Esophagus squamous epithelium (tissue), 5 donors: ENCODE data around the gene TMTC1. TPM values are rescaled to one million over a fixed set of nuclear protein-coding genes. Genes with fewer than 3 reads are reported as not detected.

ENCODE experiments used
- DNase-seq: peaks from one replicate; lab custom pipeline; 2025; lab: John Stamatoyannopoulos, UW
- H3K27ac ChIP-seq, 4 donors: fragments of 200-600 bp; sonication (generic); one replicate each; pipeline ENCODE4 v1.5.1; 2016 to 2019; ENCODE audit warnings: mild to moderate bottlenecking in 1 of 4
- H3K27me3 ChIP-seq, 4 donors: fragments of 200-600 bp; sonication (generic); 1 replicate in 3 of 4; 2 replicates in 1 of 4; pipeline versions ENCODE4 v1.5.1 to v1.6.0; 2017 to 2021; ENCODE audit warnings: antibody characterized with exemption in 1 of 4
- H3K36me3 ChIP-seq, 3 donors: fragments of 200-600 bp; sonication (generic); one replicate each; pipeline ENCODE4 v1.5.1; 2016 to 2019
- H3K4me1 ChIP-seq, 3 donors: fragments of 200-600 bp; sonication (generic); one replicate each; pipeline ENCODE4 v1.5.1; 2017 to 2019
- H3K4me3 ChIP-seq, 4 donors: fragments of 200-600 bp; sonication (generic); 1 replicate in 3 of 4; 2 replicates in 1 of 4; pipeline ENCODE4 v1.5.1; 2016 to 2019; ENCODE audit warnings: mild to moderate bottlenecking in 2 of 4, moderate library complexity in 1 of 4
- H3K9me3 ChIP-seq, 3 donors: fragments of 200-600 bp; sonication (generic); one replicate each; pipeline ENCODE4 v1.5.1; 2016 to 2019
- CTCF ChIP-seq, 6 experiments: fragments of 450-650 bp in 4 of 6; fragments of 200-600 bp in 2 of 6; sonication (generic) in 2 of 6; IDR thresholded peaks; one replicate each; pipeline ENCODE4 v1.5.1; 2016 to 2019; ENCODE audit warnings: antibody characterized with exemption in 6 of 6, mild to moderate bottlenecking in 4 of 6, moderate library complexity in 4 of 6
- POLR2A ChIP-seq, 4 donors: fragments of 450-650 bp; IDR thresholded peaks; one replicate each; pipeline ENCODE4 v1.6.1; 2017; ENCODE audit warnings: antibody characterized with exemption in 4 of 4, mild to moderate bottlenecking in 4 of 4, moderate library complexity in 3 of 4
- WGBS, 2 donors: methylation state at CpG; one replicate each; pipeline ENCODE4 v1.1.5; 2018; 5-methylcytosine and 5-hydroxymethylcytosine counted together
- intact Hi-C: fragments of 100-400 bp; cut with DNase I; formaldehyde crosslinking; loops from one replicate; pipeline ENCODE4 v1.15.0; 2022
- total RNA-seq, 4 donors: library from RNA; depleted of rRNA; stranded (reverse); fragments of >200 nt; gene quantifications; one replicate each; pipeline ENCODE4 v1.1.0, GENCODE V29; 2016
- donor health status: DM: yes; HTN: yes; CAD: no.

Gene TMTC1
- total RNA-seq, 4 donors from 2014 or later, result 2.5 to 31.9 (median 14.7) TPM

- Histone ChIP-seq H3K9me3 (no peaks in the 10 kb centered on the region), H3K4me3 (no peak overlapping the region), H3K27me3 (peaks cover 0 to 11% (median 0%) of the 10 kb centered on the region in 4 donors), H3K27ac (peak overlapping the region in 2 of 4 donors; percentile 51 to 54), H3K4me1 (peaks cover 3 to 26% (median 4%) of the 10 kb centered on the region in 3 donors), H3K36me3 (no peaks in the 10 kb centered on the region)
- DNase-seq, result no peak
- TF ChIP-seq POLR2A (IDR thresholded peaks at IDR 0.05) (no peak), CTCF (IDR thresholded peaks at IDR 0.05) (no peak)
- intact Hi-C loops, result no loop called here
- WGBS, 2 donors, result 67 to 69% methylated on average over 2 of the region's 2 CpGs
Measured at GRCh38 chr12:29797565-29798355, 14.0 kb upstream of the TMTC1 start.

GRCh38 chr12:29796823-29797263 is 13.1 kb upstream of the TMTC1 start:
- Histone ChIP-seq H3K27ac (peak overlapping the region in 2 of 4 donors; percentile 51 to 54), H3K27me3 (peaks cover 0 to 11% (median 0%) of the 10 kb centered on the region in 4 donors), H3K36me3 (no peaks in the 10 kb centered on the region), H3K4me3 (no peak overlapping the region), H3K9me3 (no peaks in the 10 kb centered on the region), H3K4me1 (peaks cover 3 to 26% (median 4%) of the 10 kb centered on the region in 3 donors)
- no peak for DNase-seq
- intact Hi-C loops, result no loop called here
- TF ChIP-seq CTCF (IDR thresholded peaks at IDR 0.05), result peak in 2 of 6 experiments; percentile 26 to 31
- TF ChIP-seq POLR2A (IDR thresholded peaks at IDR 0.05), result no peak
- 20 to 22% methylated on average over 6 of the region's 6 CpGs for WGBS, 2 donors

GRCh38 chr12:29795715-29796114 is 12.0 kb upstream of the TMTC1 start:
- TF ChIP-seq POLR2A (IDR thresholded peaks at IDR 0.05) (no peak), CTCF (IDR thresholded peaks at IDR 0.05) (no peak)
- no peaks in the 10 kb centered on the region for H3K9me3 ChIP-seq
- H3K4me3 ChIP-seq, result no peak overlapping the region
- H3K36me3 ChIP-seq, result no peaks in the 10 kb centered on the region
- H3K27ac ChIP-seq, result no peak overlapping the region
- intact Hi-C loops, result no loop called here
- peaks cover 0 to 11% (median 0%) of the 10 kb centered on the region in 4 donors for H3K27me3 ChIP-seq
- H3K4me1 ChIP-seq, result peaks cover 3 to 26% (median 4%) of the 10 kb centered on the region in 3 donors
- no peak for DNase-seq
- WGBS, 2 donors, result 82 to 94% methylated on average over 3 of the region's 3 CpGs

GRCh38 chr12:29794862-29795261 is 11.1 kb upstream of the TMTC1 start:
- Histone ChIP-seq H3K9me3 (no peaks in the 10 kb centered on the region), H3K27me3 (peaks cover 0 to 11% (median 0%) of the 10 kb centered on the region in 4 donors), H3K36me3 (no peaks in the 10 kb centered on the region), H3K4me1 (peaks cover 3 to 26% (median 4%) of the 10 kb centered on the region in 3 donors), H3K27ac (no peak overlapping the region), H3K4me3 (no peak overlapping the region)
- no peak for DNase-seq
- no peak for TF ChIP-seq POLR2A (IDR thresholded peaks at IDR 0.05)
- TF ChIP-seq CTCF (IDR thresholded peaks at IDR 0.05), result no peak
- intact Hi-C loops, result no loop called here

GRCh38 chr12:29792853-29793252 is 9.1 kb upstream of the TMTC1 start:
- 91% methylated on average over 8 of the region's 8 CpGs for WGBS, 2 donors

More at GRCh38 chr12:29792853-29793252, 9.1 kb upstream of the TMTC1 start:
- Histone ChIP-seq H3K36me3 (no peaks in the 10 kb centered on the region), H3K27ac (no peak overlapping the region), H3K4me1 (peaks cover 3 to 26% (median 4%) of the 10 kb centered on the region in 3 donors), H3K27me3 (peaks cover 0 to 4% (median 0%) of the 10 kb centered on the region in 4 donors), H3K9me3 (no peaks in the 10 kb centered on the region), H3K4me3 (no peak overlapping the region)
- no peak for DNase-seq
- intact Hi-C loops, result no loop called here
- TF ChIP-seq CTCF (IDR thresholded peaks at IDR 0.05) (no peak), POLR2A (IDR thresholded peaks at IDR 0.05) (no peak)
